Testis (tissue), 2 donors: ENCODE results near the gene TMEM242.

Experiments
- CTCF ChIP-seq, 3 experiments: fragments of 450-650 bp in 2 of 3; fragments of 200-600 bp in 1 of 3; sonication (generic) in 1 of 3; IDR thresholded peaks; one replicate each; pipeline ENCODE4 v1.5.1; 2016 to 2019; ENCODE audit warnings: antibody characterized with exemption in 3 of 3, mild to moderate bottlenecking in 2 of 3, moderate library complexity in 1 of 3
- POLR2A ChIP-seq: fragments of 450-650 bp; IDR thresholded peaks from one replicate; pipeline ENCODE4 v1.6.1; 2017; ENCODE audit warnings: antibody characterized with exemption, mild to moderate bottlenecking, moderate library complexity

DNA sequence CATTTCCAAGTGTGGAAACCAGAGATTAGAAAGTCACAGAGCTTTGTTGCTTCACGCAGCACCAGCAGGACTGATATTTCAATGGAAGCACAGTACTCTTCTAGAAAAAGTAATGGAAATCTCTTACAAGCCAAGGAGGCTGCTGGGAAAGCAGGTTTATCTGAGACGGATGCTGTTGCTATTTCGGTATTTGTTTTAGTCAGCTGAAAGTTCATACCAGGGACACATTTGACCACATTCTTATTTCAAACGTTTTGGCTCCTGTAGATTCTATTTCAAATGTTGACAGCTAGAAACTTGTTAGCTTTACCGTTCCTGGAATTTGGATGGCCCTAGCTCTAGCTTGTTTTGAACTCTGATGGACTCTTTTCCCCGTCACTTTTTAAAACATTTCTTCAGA lies 3.7 kb upstream of the TMEM242 start:
- TF ChIP-seq CTCF (IDR thresholded peaks at IDR 0.05): no peak
- TF ChIP-seq POLR2A: no peak
